GM12864 (cell line): Measurements from ENCODE around the gene PCDH9.

Source experiments
- DNase-seq: peaks from one replicate; pipeline ENCODE4 v3.0.0-alpha.2; 2011; ENCODE audit warnings: low read depth
- H3K4me3 ChIP-seq: 2 replicates; pipeline ENCODE4 v1.5.1; 2011; ENCODE audit warnings: mild to moderate bottlenecking, low read depth, low read length, control low read depth
- CTCF ChIP-seq: IDR thresholded peaks from 2 replicates; pipeline ENCODE4 v1.5.1; 2011; ENCODE audit warnings: low read depth, mild to moderate bottlenecking, moderate library complexity, low read length, control low read depth, inconsistent platforms; ENCODE audit errors: missing control alignments

PCDH9 gene

GRCh38 chr13:66926851-66927524 lies 303.1 kb downstream of the PCDH9 start:
- TF ChIP-seq CTCF = no peak
- H3K4me3 ChIP-seq = no peak overlapping the region
- no peak for DNase-seq

- no peak overlapping the region for H3K4me3 ChIP-seq
- TF ChIP-seq CTCF = no peak
- no peak for DNase-seq
These were observed 303.8 kb downstream of the PCDH9 start for GRCh38 chr13:66926200-66926850.

- no peak overlapping the region for H3K4me3 ChIP-seq
- DNase-seq = no peak
- TF ChIP-seq CTCF = no peak
These were observed 307.7 kb downstream of the PCDH9 start for GRCh38 chr13:66922444-66922843.

GRCh38 chr13:66921437-66921836 lies 308.7 kb downstream of the PCDH9 start:
- TF ChIP-seq CTCF = no peak
- DNase-seq = no peak
- H3K4me3 ChIP-seq = no peak overlapping the region

GRCh38 chr13:66915596-66916185 lies 314.4 kb downstream of the PCDH9 start:
- TF ChIP-seq CTCF = no peak
- no peak for DNase-seq
- no peak overlapping the region for H3K4me3 ChIP-seq

GRCh38 chr13:66914155-66914554 lies 316.0 kb downstream of the PCDH9 start:
- no peak for TF ChIP-seq CTCF
- H3K4me3 ChIP-seq = no peak overlapping the region
- DNase-seq = no peak
